GF-D8 (cell line): Measurements from ENCODE around the gene MAPT.
A peak's percentile ranks its signal among the peaks of the same experiment; 100 is the strongest.

ENCODE experiments used
- DNase-seq: peaks from one replicate; lab custom pipeline; 2025; lab: John Stamatoyannopoulos, UW

Gene MAPT

GRCh38 chr17:46053911-46054534 is 159.7 kb downstream of the MAPT start:
- no peak for DNase-seq

GRCh38 chr17:46056800-46057304 is 162.5 kb downstream of the MAPT start:
- DNase-seq: peak; percentile 51

GRCh38 chr17:46057366-46057765 is 163.0 kb downstream of the MAPT start:
- DNase-seq: no peak

DNA sequence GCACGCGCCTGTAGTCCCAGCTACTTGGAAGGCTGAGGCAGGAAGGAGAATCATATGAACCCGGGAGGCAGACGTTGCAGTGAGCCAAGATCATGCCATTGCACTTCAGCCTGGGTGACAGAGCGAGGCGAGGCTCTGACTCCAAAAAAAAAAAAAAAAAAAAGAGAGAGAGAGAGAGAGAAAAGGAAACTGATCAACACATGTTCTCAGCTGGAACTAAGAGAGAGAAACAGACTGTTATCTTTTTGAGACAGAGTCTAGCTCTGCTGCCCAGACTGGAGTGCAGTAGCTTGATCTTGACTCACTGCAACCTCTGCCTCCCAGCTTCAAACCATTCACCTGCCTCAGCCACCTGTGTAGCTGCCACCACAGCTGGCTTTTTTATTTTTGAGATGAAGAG is 165.1 kb downstream of the MAPT start:
- no peak for DNase-seq

DNA sequence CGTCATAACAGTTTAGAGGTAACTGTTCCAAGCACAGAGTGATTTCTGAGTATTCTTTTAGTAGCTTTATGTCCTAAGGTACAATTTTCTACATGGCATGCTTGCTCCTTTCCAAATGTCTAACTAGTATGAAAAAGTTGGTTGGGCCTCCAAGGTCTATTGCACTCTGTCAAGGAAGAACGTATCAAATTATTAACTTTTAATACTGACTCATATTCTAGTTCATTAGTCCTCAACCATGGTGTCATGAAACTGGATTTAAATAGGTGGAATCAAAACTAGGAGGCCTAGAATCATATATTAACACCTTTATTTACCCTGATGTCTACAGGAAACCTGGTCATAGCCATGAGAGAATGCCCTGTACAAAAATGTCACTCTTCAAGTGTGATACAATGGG is 166.1 kb downstream of the MAPT start:
- no peak for DNase-seq

DNA sequence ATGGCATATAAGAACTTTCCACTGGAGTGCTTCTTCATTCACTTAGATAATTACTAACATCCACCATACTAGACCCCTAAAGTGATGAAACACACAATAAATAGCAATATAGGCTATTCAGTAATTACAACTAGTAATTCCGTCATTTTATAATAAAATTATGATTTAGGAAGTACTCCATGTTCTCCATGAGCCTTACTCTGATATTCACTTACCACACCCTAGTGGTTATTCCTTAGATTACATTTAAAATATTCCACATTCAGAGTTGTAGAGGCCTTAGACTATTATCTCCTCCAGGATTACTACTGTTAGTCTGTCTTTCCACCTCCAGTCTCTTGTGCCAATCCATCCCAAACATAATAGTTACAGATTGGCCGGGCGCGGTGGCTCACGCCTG is 167.1 kb downstream of the MAPT start:
- DNase-seq: no peak

GRCh38 chr17:46063241-46063640 is 168.9 kb downstream of the MAPT start:
- DNase-seq: no peak

- no peak for DNase-seq
Measured at GRCh38 chr17:46064460-46064859, 170.1 kb downstream of the MAPT start.

- DNase-seq: no peak
Measured at GRCh38 chr17:46071796-46072195, 177.4 kb downstream of the MAPT start.

GRCh38 chr17:46072998-46073397 is 178.6 kb downstream of the MAPT start:
- DNase-seq: no peak

DNA sequence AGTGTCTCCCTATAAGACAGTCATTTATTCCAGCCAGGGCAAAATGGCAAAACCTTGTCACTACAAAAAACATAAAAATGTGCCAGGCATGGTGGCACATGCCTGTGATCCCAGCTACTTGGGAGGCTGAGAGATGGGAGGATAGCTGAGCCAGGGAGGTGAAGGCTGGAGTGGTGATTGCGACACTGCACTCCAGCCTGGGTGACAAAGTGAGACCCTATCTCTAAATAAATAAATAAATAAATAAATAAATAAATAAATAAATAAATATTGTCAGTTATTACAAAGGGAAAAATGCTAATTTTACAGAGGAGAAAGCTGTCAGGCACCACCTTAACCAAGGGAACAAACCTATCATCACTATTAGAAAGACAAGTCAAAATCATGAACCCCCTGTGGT is 180.2 kb downstream of the MAPT start:
- no peak for DNase-seq
